ENCODE results near the gene TBC1D3B. TPM values are rescaled to one million over a fixed set of nuclear protein-coding genes. Genes with fewer than 3 reads are reported as not detected.

TBC1D3B gene
- total RNA-seq, 4 donors from 2014 or later = 2.1 to 5.8 (median 2.7) TPM; not detected in 1

Other genes with a start within 250 kb of the TBC1D3B start
- gene RDM1, start 245.9 kb downstream of the TBC1D3B start, total RNA-seq = not detected
- gene LYZL6, start 232.9 kb downstream of the TBC1D3B start, total RNA-seq = not detected
- gene CCL16, start 195.1 kb downstream of the TBC1D3B start, total RNA-seq = under 1 TPM in 1 of 4 donors, not detected in 3; 0.42 TPM
- gene CCL14, start 189.9 kb downstream of the TBC1D3B start, total RNA-seq = 10 to 100 TPM; 11.2 to 59.8 (median 54.7) TPM
- not detected for gene CCL15, start 175.1 kb downstream of the TBC1D3B start, total RNA-seq
- 1 to 10 TPM; 1.3 to 9.6 (median 2.5) TPM for gene CCL23, start 158.7 kb downstream of the TBC1D3B start, total RNA-seq
- 10 to 100 TPM in 3 of 4 donors, not detected in 1; 12.6 to 16.7 (median 13.3) TPM for gene CCL18, start 112.4 kb downstream of the TBC1D3B start, total RNA-seq
- gene CCL3, start 86.5 kb downstream of the TBC1D3B start, total RNA-seq = 1 to 10 TPM in 1 of 4 donors, under 1 TPM in 1, not detected in 2; 0.33 to 1.3 TPM
- 1 to 10 TPM in 3 of 4 donors, not detected in 1; 1.7 to 3.0 (median 2.0) TPM for gene CCL4, start 72.8 kb downstream of the TBC1D3B start, total RNA-seq
- not detected for gene CCL3L1, start 20.1 kb upstream of the TBC1D3B start, total RNA-seq
- gene CCL4L2, start 34.4 kb upstream of the TBC1D3B start, total RNA-seq = under 1 TPM in 1 of 4 donors, not detected in 3; 0.80 TPM
- under 1 TPM in 1 of 4 donors, not detected in 3; 0.19 TPM for gene TBC1D3I, start 87.9 kb upstream of the TBC1D3B start, total RNA-seq
- gene TBC1D3G, start 147.2 kb upstream of the TBC1D3B start, total RNA-seq = not detected
- gene TBC1D3H, start 211.8 kb upstream of the TBC1D3B start, total RNA-seq = not detected

Measured in esophagus muscularis mucosa (tissue), 4 donors.